AG04450 (cell line): ENCODE results near the gene ARL3. TPM values are rescaled to one million over a fixed set of nuclear protein-coding genes. Genes with fewer than 3 reads are reported as not detected.

Source experiments
- CTCF ChIA-PET: fragments of 300-600, 350-600 bp; formaldehyde crosslinking; extraction: SDS; loops from one replicate; lab custom pipeline; 2022; ENCODE audit warnings: antibody characterized with exemption, inconsistent platforms; lab: Charles Lee
- POLR2A ChIA-PET: fragments of 350-600 bp; formaldehyde crosslinking; extraction: SDS; loops from one replicate; lab custom pipeline; 2021; ENCODE audit warnings: antibody characterized with exemption, inconsistent platforms; lab: Yijun Ruan, JAX
- DNase-seq: peaks from one replicate; pipeline ENCODE4 v3.0.0-alpha.2; 2011; ENCODE audit warnings: low read depth, low spot score
- H3K27ac ChIP-seq: one replicate; pipeline ENCODE4 v1.5.1; 2012; ENCODE audit warnings: low read depth, low read length, control low read depth
- H3K27me3 ChIP-seq: one replicate; pipeline ENCODE4 v1.6.0; 2012; ENCODE audit warnings: low read length; ENCODE audit not compliant: control insufficient read depth, insufficient read depth
- H3K4me3 ChIP-seq: 2 replicates; pipeline ENCODE4 v1.5.1; 2011; ENCODE audit warnings: mild to moderate bottlenecking, low read depth, low read length, control low read depth
- H3K9me3 ChIP-seq: 2 replicates; pipeline ENCODE4 v1.5.1; 2012; ENCODE audit warnings: low read length; ENCODE audit not compliant: control insufficient read depth, insufficient read depth
- CTCF ChIP-seq: IDR thresholded peaks from 2 replicates; pipeline ENCODE4 v1.5.1; 2011; ENCODE audit warnings: low read depth, low read length, control low read depth, inconsistent platforms
- polyA plus RNA-seq: library from polyadenylated mRNA; depleted of rRNA; stranded (reverse); fragments of >200 nt; gene quantifications from 2 replicates; pipeline ENCODE4 v1.2.3, GENCODE V29; 2011

The ARL3 gene
- polyA plus RNA-seq, 1 experiment = 19.2 TPM

DNA sequence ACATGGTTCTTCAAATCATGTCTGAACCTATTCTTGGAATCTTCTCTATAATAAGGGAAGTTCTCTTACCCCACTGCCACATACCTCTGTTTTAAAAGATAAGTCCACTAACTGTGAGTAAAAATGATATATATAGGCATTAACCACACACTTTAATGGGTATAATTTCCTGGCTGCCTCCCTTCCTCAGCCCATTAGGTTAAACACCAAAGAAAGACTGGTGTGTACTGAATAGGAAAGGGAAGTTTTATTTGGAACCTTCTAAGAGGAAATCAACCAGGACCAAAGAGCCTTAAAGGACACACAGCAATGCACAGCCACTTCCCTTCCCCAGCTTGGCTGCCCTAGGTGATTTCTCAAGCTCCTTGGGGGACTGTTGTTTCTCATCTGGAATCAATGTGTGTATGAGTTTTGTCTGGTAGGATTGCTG, 24.5 kb upstream of the ARL3 start:
- CTCF ChIA-PET = no interaction called here
- POLR2A ChIA-PET = no interaction called here
- no peak for TF ChIP-seq CTCF
- H3K27me3 ChIP-seq = no peaks in the 10 kb centered on the region
- no peak for DNase-seq
- H3K27ac ChIP-seq = no peak overlapping the region
- no peaks in the 10 kb centered on the region for H3K9me3 ChIP-seq
- no peak overlapping the region for H3K4me3 ChIP-seq

DNA sequence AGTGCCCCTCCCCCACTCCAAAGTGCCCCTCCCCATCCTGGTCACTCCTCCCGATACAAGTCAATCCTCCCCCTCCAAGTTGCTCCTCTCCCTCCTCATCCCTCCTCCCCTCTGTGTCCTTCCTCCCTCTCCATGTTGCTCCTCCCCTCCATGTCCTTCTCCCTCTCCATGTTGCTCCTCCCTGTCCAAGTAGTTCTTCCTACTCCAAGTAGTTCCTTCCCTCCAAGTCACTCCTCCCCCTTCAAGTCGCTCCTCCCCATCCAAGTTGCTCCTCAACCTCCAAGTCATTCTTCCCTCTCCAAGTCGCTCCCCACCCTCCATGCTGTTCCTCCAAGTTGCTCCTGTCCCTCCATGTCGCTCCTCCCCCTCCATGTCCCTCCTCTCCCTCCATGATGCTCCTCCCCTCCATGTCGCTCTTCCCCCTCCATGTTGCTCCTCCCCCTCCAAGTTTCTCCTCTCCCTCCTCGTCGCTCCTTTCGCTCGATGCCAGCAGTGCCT, 20.9 kb upstream of the ARL3 start:
- CTCF ChIA-PET = interaction anchor here (1.6 kb wide), 1 partner anchor 166 kb away, joined by 6 read pairs; no protein-coding TSS in a partner anchor
- Histone ChIP-seq H3K27ac (no peak overlapping the region), H3K9me3 (no peaks in the 10 kb centered on the region), H3K4me3 (no peak overlapping the region), H3K27me3 (no peaks in the 10 kb centered on the region)
- no peak for TF ChIP-seq CTCF
- POLR2A ChIA-PET = no interaction called here
- no peak for DNase-seq

- no peak overlapping the region for H3K27ac ChIP-seq
- CTCF ChIA-PET = interaction anchor here (1.0 to 1.3 kb wide), 2 partner anchors 20 to 169 kb away, joined by 4 to 7 read pairs; no protein-coding TSS in a partner anchor
- DNase-seq = no peak
- TF ChIP-seq CTCF = no peak
- POLR2A ChIA-PET = no interaction called here
- H3K4me3 ChIP-seq = no peak overlapping the region
- H3K27me3 ChIP-seq = no peaks in the 10 kb centered on the region
- H3K9me3 ChIP-seq = no peaks in the 10 kb centered on the region
Measured at GRCh38 chr10:102732661-102733060, 18.5 kb upstream of the ARL3 start.

GRCh38 chr10:102731222-102731800, 17.1 kb upstream of the ARL3 start:
- no peak overlapping the region for H3K27ac ChIP-seq
- no peak for DNase-seq
- ChIA-PET POLR2A (no interaction called here), CTCF (interaction anchor here (0.6 to 1.4 kb wide), 4 partner anchors 12 to 174 kb away, joined by 3 to 7 read pairs (median 4); no protein-coding TSS in a partner anchor)
- no peaks in the 10 kb centered on the region for H3K9me3 ChIP-seq
- no peaks in the 10 kb centered on the region for H3K27me3 ChIP-seq
- H3K4me3 ChIP-seq = no peak overlapping the region
- no peak for TF ChIP-seq CTCF
